BJ (cell line): ENCODE measurements around the gene HEPH. TPM values are rescaled to one million over a fixed set of nuclear protein-coding genes. Genes with fewer than 3 reads are reported as not detected.
"Not testable (repeated sequence)": the region's sequence is repeated elsewhere in the genome, so short reads cannot be mapped to it uniquely, and the experiment has no call there.

ENCODE experiments used
- CTCF ChIA-PET: fragments of 350-600 bp; formaldehyde crosslinking; extraction: SDS; loops from one replicate; lab custom pipeline; 2021; ENCODE audit warnings: antibody characterized with exemption, inconsistent platforms; lab: Yijun Ruan, JAX
- POLR2A ChIA-PET: fragments of 300-600 bp; sonication (Branson Sonifier 250); formaldehyde crosslinking; extraction: SDS; loops from one replicate; lab custom pipeline; 2021; ENCODE audit warnings: antibody characterized with exemption; lab: Charles Lee
- DNase-seq: peaks from one replicate; pipeline ENCODE4 v3.0.0-alpha.2; 2011; ENCODE audit warnings: low read depth
- H3K27me3 ChIP-seq: 2 replicates; pipeline ENCODE4 v1.6.0; 2011; ENCODE audit warnings: low read length; ENCODE audit not compliant: control insufficient read depth, insufficient read depth
- H3K36me3 ChIP-seq: 2 replicates; pipeline ENCODE4 v1.5.1; 2011; ENCODE audit warnings: low read length; ENCODE audit not compliant: control insufficient read depth, insufficient read depth
- H3K4me3 ChIP-seq: 2 replicates; pipeline ENCODE4 v1.5.1; 2011; ENCODE audit warnings: low read depth, mild to moderate bottlenecking, control low read depth, low read length
- polyA plus RNA-seq: library from polyadenylated mRNA; depleted of rRNA; stranded (reverse); fragments of >200 nt; gene quantifications from 2 replicates; pipeline ENCODE4 v1.2.3, GENCODE V29; 2011
- TF ChIP-seq, protein P1 (sequence below): IDR thresholded peaks from 2 replicates; pipeline ENCODE4 v1.5.1; 2011; ENCODE audit warnings: low read depth, mild to moderate bottlenecking, control low read depth, inconsistent platforms, low read length, moderate library complexity; ENCODE audit not compliant: insufficient read depth

Gene HEPH
- polyA plus RNA-seq, 1 experiment, result 10.4 TPM

GRCh38 chrX:66221856-66222255 lies 57.8 kb downstream of the HEPH start:
- no peak for DNase-seq
- POLR2A ChIA-PET, result no interaction called here
- CTCF ChIA-PET, result no interaction called here

DNA sequence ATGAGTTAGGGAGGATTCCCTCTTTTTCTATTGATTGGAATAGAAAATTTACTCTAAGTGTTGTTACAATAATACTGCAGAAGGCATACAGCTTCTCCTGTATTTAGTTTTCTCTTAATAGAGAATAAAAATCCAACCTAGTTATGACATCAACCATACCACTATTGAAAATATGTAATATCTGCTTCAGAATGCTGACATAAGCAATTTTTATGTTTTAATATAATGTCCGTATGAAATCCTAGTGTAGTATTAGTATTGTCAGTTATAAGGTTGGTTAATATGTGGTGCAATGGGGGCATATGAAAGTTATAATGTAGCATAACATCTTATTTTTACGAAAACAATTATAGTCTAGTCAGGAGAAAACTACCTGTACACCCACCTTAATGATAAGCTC lies 68.2 kb downstream of the HEPH start:
- Histone ChIP-seq H3K36me3 (no peaks in the 10 kb centered on the region), H3K27me3 (no peaks in the 10 kb centered on the region), H3K4me3 (no peak overlapping the region)
- CTCF ChIA-PET, result no interaction called here
- no peak for DNase-seq
- POLR2A ChIA-PET, result no interaction called here
- TF ChIP-seq, protein P1, sequence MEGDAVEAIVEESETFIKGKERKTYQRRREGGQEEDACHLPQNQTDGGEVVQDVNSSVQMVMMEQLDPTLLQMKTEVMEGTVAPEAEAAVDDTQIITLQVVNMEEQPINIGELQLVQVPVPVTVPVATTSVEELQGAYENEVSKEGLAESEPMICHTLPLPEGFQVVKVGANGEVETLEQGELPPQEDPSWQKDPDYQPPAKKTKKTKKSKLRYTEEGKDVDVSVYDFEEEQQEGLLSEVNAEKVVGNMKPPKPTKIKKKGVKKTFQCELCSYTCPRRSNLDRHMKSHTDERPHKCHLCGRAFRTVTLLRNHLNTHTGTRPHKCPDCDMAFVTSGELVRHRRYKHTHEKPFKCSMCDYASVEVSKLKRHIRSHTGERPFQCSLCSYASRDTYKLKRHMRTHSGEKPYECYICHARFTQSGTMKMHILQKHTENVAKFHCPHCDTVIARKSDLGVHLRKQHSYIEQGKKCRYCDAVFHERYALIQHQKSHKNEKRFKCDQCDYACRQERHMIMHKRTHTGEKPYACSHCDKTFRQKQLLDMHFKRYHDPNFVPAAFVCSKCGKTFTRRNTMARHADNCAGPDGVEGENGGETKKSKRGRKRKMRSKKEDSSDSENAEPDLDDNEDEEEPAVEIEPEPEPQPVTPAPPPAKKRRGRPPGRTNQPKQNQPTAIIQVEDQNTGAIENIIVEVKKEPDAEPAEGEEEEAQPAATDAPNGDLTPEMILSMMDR, result no peak

More at GRCh38 chrX:66221856-66222255, 57.8 kb downstream of the HEPH start:
- Histone ChIP-seq H3K36me3 (no peaks in the 10 kb centered on the region), H3K27me3 (no peaks in the 10 kb centered on the region), H3K4me3 (no peak overlapping the region)
- TF ChIP-seq, protein P1, result no peak

DNA sequence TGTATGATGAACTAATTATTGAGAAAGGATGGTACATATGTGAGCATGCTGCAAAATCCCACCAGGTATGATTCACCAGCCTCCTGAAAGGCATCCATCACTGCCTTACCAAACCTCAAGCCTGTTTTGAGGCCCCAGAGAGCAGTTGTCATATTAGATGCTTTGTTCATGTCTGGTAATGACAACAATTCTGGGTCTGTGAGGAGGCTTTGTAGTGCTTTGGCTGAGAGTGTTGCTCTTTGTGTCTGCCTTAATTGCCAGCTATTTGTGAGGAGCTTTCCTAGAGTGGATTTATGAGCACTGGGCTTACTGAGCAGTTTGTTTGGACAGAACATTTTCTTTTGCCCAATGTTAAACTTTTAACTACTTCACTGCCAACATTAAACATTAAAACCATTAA lies 69.2 kb downstream of the HEPH start:
- CTCF ChIA-PET, result no interaction called here
- POLR2A ChIA-PET, result no interaction called here
- TF ChIP-seq, protein P1, result no peak

DNA sequence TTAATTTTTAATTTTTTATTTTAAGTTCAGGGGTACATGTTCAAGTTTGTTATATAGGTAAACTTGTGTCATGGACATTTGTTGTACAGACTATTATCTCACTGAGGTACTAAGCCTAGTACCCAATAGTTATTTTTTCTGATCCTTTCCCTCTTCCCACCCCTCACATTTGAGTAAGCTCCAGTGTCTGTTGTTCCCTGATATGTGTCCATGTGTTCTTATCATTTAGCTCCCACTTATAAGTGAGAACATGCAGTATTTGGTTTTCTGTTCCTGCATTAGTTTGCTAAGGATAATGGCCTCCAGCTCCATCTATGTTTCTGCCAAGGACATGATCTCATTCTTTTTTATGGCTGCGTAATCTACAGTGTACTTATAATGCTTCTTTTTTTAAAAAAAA lies 69.9 kb downstream of the HEPH start:
- H3K27me3 ChIP-seq, H3K36me3 ChIP-seq, DNase-seq, POLR2A ChIA-PET, CTCF ChIA-PET, H3K4me3 ChIP-seq: not testable (repeated sequence)

More for the DNA sequence above, 69.2 kb downstream of the HEPH start:
- Histone ChIP-seq H3K36me3 (no peaks in the 10 kb centered on the region), H3K27me3 (no peaks in the 10 kb centered on the region), H3K4me3 (no peak overlapping the region)
- DNase-seq, result no peak

DNA sequence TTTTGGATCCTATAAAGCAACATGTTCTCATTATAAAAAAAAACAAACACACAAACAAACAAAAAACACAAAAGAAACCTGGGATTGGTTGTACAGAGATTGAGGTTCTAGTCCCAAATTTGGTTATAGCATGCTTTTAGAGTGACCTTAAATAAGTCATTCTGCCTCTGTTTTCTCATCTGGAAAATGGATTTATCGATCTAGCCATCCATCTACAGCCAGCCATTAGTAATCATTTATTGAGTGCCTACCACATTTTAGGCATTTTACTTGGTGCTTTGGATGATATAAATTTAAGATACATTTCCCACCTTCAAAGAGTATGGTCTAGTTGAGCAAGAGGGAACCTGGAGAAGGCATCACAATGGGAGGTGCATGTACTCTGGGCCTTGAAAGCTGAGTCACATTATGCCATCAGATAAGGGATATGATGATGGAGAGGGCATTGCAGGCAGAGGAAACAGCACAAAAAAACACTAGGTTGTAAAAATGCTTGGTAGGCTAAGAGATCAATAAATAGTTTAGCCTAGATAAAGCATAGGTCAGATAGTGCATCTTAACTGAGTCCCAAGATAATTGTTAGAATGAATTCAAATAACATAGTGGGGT lies 91.4 kb downstream of the HEPH start:
- DNase-seq, result no peak
- POLR2A ChIA-PET, result no interaction called here
- H3K4me3 ChIP-seq, result no peak overlapping the region
- CTCF ChIA-PET, result no interaction called here
- TF ChIP-seq, protein P1, result no peak
- H3K36me3 ChIP-seq, result no peaks in the 10 kb centered on the region
- no peaks in the 10 kb centered on the region for H3K27me3 ChIP-seq

GRCh38 chrX:66262807-66263206 lies 98.8 kb downstream of the HEPH start:
- Histone ChIP-seq H3K27me3 (no peaks in the 10 kb centered on the region), H3K36me3 (no peaks in the 10 kb centered on the region), H3K4me3 (no peak overlapping the region)
- ChIA-PET CTCF (no interaction called here), POLR2A (no interaction called here)
- DNase-seq, result no peak
- TF ChIP-seq, protein P1, result no peak
